HG02973 (cell line): Measurements from ENCODE around the gene TMEM243.

ENCODE experiments used
- ATAC-seq: cut with Tn5 transposase; IDR thresholded peaks from one replicate; pipeline ENCODE4 v1.9.1; 2021; ENCODE audit warnings: moderate library complexity; ENCODE audit not compliant: unreplicated experiment

Gene TMEM243

DNA sequence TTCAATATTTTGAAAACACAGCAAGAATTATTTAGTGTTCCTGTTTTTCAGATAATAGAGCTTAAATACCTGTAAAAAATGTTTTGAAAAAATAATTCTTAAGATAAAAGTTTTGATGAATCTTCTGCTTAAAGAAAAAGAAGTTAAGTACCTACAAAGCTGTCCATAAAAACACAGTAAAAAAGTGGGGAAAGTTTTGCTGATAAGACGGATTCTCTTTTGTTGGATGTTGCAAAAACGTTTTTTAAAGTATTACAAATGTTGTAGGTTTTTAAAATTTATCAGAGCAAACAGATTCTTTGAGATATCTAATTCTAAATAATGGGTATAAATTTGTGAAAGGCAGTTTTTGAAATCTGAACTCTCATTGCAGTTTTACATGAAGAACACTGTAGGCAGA, 55.1 kb downstream of the TMEM243 start:
- no peak for ATAC-seq

DNA sequence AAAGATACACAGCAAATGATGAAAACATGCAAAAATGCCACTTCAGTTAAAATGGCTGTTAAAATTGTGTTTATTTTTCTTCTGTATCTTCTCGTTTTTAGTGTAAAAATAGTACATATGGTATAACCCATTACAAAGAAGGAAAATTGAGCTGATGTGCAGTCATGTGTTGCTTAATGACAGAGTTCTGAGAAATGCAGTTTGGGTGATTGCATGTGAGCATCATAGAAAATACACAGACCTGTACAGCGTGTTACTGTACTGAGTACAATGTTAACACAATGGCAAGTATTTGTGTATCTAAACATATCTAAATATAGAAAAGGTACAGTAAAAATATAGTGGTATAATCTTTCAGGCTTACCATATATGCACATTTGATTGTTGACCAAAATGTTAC, 60.0 kb downstream of the TMEM243 start:
- no peak for ATAC-seq

DNA sequence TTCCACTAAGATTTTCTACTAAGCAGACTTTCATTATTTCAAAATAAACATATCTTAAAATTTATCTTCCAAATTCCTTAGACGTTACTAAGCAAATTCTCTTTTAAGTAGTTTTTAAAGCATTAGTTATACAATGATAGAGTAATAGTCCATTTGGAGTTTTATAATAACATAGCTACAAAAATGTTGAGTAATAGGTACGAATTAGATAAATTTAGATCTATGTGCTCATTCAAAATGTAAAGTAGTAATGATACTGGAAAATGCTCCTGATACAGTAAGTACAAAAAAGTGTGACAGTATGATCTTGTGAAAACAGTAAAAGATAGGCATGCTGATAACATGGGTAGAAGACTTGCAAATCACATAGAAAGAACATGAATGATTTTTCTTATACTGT, 62.8 kb downstream of the TMEM243 start:
- no peak for ATAC-seq

DNA sequence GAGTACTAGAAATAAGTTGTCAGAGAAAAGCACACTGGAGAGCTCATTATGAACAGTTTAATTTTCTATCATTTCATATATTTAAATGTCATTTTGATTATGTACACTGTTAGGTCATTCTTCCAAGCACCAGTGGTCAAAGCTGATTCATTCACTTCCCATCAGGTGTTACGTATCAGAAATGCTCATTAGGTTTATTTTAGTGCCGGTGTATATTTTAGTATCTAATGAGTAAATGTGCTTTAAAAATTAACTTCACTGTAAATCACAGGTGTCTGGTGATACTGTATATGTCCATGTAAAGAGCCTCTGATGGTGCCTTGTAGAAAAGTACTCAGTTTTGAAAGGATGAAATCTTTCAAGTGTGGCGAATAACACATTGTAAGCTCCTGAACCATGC, 63.7 kb downstream of the TMEM243 start:
- no peak for ATAC-seq

DNA sequence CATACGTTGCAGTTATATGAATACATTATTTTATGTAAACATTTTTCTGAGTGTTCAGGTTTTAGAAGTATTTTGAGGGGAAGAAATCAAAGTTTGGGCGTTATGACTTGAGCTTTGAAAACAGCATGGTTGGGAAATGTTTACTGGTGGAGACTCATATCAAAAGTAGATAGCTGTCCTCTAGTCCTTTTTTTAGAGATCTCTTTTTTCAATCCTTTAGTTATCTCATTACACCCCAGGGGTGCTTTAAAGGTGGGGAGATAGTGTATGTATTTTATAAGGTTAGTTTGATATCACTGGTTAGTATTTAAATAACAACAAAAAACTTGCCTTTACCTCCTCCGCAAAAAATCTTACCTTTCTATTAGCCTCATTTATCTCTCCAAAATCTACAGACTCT, 65.0 kb downstream of the TMEM243 start:
- ATAC-seq = no peak

DNA sequence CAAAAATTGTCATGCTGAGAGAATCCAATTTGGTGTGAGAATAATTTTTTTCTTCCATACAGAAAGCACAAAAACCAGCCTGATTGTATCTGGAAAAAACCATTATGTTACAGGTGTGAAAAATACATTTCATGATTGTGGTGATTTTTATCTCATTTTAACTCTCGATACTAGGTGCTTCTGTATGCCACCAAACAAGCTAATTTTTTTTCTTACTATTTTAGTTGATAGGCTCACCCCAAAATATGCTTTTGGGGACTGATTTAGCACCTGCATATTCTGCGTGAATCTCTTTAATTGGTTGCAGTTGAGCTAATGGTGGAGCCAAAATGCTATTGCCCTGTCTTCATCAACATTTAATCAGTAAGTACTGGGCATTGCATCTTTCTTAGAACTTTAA, 65.4 kb downstream of the TMEM243 start:
- ATAC-seq = no peak

DNA sequence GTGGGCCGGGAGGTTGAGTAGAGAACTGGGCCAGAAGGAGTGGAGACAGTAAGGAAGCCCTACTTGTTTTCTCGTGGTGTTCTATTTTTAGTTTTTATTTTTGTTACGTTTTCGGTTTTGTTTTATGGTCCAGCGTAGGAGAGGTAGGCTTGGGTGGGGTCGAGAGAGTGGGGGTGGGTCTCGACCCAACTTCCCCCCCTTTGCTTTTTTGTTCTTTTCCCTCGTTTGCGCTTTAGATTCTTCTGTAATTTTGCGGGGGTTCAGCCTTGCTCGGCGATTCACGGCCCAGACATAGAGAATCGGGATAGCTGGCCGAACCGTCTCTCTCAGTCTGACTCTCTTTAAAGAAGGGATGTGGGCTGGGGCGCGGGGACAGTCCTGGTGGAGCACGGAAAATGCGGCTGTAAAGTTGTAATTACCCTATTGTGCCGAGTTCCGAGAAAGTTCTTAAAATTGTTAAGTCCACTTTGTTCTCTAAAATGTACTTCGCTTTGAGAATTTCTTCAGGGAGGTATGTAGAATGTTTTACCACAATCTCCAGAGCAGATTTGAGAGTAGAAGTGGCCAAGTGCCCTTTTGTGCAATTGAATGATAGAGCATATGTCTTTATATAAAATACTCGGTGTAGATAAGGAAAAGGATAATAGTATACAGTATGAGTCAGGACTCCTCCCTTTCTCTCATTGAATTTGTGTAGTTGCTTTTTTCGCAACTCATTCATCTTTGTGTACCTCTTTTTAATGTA, 66.5 kb downstream of the TMEM243 start:
- peak; percentile 13 for ATAC-seq

DNA sequence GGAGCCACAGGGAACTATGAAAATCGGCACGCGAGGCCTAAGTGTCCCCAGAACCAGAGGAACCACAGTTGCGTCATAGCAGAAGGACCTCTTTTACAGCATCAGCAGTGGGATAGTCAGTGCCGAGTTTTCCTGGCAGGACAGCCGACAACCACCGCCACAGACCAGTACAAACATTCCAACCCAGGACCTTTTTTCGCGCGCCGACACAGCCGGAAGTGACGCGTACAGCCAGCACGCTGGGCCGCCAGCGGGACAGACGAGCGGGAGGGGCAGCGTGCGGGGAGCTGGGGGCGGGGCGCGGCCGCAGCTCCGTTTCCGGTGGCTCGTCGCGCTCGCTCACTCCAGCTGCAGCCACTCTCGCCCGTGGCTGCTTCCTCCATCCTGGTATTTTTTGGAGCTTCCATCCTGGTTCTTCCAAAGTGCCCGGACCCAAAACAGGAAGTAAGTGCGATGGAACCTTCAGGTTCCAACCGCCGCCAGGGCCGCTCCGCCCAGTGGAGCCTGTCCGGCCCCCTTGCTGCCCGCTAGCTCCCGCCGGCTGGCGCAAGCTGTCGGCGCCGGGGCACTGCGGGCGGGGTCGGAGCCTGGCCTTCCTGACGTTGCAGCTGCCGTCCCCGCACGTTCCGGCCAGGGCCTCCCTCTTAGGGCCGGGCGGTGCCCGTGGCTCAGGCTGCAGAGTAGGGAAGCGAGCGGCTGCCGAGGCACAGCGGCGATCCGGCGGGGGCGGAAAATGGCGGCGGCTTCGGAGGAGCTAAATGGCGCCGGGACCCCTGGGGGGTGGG, 67.2 kb downstream of the TMEM243 start, which contains the start of gene DMTF1:
Gene DMTF1 (plus strand): TSS at position 342 of the 785 bp plus-strand sequence. CDS start 12,489 bp downstream, outside the sequence.
- ATAC-seq = peak; percentile 80

DNA sequence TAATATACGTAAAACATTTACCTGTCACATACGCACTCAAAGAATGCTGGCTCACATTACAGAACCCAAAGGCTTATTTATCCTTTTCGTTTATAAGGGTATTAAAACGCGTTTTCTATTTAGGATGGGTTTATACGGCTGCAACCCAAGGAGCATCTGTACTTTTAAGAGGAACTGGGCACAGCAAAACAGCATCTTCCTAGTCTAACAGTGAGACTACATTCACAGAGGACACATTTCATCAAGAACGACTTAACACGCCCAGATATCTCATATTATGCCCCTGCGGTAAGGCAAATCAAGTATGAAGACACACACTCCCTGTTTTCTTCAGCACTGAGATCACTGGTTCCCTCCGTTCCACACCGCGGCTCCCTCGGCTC, 67.8 kb downstream of the TMEM243 start:
- peak; percentile 4 for ATAC-seq

DNA sequence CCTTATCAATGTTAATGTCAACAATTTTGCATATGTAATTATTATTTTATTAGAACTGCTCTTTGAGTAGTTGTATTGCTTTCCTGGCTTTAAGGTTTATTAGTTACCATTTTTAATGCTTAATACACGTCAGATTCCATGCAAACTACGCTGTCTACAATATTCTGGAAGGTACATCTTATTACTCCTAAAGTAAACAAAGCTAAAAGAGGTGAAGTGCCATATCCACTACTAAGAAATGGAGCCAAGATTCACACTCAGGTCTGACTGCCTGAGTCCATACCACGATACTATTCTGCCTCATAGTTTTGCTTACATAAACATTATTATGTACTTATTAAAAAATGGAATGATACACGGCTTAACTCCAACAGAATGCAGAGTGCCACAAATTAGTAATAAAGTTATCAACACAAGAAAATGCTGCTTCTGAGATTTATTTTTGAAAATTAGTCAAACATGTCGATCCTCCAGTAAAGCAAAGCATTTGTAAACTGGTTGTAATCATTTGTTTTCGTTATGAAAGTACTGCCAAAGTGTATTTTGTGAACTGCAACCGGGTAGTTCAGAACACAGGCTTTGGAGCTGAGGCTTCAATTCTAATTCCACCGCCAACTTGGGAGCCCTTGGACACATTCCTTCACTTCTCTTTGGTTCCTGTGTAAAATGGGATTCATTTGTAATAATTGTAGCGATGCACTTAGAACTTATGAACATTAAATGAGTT, 68.4 kb downstream of the TMEM243 start:
- ATAC-seq = no peak

DNA sequence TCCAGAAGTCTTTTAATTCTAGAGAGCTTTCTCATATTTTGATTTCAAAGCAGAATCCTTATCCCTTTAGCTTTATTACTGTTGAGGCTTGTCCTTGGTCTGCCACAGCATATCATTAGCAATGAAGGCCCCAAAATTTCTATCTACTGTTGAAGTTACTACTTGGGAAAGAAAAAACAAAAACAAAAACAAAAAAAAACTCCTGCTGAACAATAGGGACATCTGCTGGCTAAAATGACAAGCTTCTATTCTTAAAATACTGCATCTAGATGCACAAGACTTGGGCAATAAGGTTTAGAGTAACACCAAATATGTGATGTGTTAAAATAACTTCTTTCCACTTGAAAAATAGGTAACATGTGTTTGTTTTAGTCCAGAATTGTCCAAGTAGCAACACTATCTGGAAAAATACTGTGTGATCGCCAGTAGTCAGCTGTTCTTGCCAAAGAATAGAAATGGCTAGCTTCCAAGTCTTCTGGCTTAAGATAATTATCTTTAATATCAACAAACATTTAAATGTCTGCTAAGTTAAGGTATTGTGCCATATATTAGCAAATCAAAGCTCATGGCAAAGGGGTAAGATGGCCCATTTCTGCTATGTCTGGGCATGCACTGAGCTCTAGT, 71.1 kb downstream of the TMEM243 start:
- ATAC-seq = no peak

DNA sequence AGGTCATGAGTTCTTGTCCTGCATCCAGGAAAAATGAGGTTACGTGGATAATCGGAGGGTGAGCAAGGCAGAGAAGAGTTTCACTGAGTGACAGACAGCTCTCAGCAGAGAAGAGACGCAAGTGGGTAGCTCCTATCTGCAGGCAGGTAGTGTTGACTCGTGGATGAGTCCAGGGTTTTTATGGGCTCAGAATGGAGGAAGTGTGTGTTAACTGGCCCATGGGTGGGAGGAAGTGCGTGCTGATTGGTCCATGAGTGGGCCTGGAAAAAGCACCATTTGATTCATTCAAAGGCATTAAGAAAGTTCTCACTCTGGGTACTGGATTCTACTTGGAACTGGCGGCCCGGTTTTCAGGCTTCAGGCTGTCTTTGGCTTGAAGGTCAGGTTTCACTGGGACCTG, 72.0 kb downstream of the TMEM243 start:
- ATAC-seq = no peak

DNA sequence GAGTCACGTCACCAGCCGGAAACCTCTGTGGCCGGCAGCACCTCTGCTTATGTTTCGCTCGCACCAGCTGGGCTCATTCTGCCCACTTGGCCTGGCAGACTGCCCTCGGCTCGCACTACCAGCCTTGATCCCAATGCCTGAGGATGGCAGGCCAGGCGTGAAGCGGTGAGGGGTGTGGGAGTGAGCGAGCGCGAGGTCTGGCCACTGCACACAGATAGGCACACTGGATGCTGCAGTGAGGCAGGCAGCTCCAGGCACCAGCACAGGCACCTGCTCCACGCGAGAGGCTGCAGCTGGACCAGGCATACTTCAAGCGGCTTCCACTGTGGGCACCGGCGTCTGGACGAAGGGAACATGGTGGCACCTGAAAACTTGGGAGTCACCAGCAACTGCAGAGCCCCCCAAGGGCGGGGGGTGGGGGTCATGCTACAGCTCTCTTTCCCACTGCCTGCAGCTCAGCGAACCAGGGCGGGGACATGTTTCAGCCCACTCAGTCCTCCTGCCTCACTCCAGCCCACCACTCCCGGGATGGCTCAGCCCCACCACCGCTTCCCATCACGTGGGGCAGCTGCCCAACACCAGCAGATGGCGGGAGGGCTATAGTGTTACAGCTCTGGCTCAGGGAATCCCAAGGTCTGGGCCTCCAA, 72.7 kb downstream of the TMEM243 start:
- ATAC-seq = no peak
